Activated T-cell treated with anti-CD3 and anti-CD28 coated beads for 4 hours (primary cell): ENCODE results near the gene SESN1.
"Not testable (repeated sequence)": the region's sequence is repeated elsewhere in the genome, so short reads cannot be mapped to it uniquely, and the experiment has no call there.

ENCODE experiments used
- DNase-seq: peaks from one replicate; pipeline ENCODE4 v3.0.0-alpha.2; 2020

The SESN1 gene

GRCh38 chr6:109093732-109094415 lies 772 bp downstream of the SESN1 start:
- DNase-seq = no peak

- DNase-seq = no peak
Measured at GRCh38 chr6:109092074-109092473, 2.6 kb downstream of the SESN1 start.

- no peak for DNase-seq
Measured at GRCh38 chr6:109091314-109092024, 3.2 kb downstream of the SESN1 start.

- DNase-seq = no peak
Measured at GRCh38 chr6:109088995-109089394, 5.7 kb downstream of the SESN1 start.

GRCh38 chr6:109087661-109088264 lies 6.9 kb downstream of the SESN1 start:
- no peak for DNase-seq

- DNase-seq = not testable (repeated sequence)
Measured at GRCh38 chr6:109084146-109084545, 10.5 kb downstream of the SESN1 start.

- DNase-seq = no peak
Measured at GRCh38 chr6:109083657-109084056, 11.0 kb downstream of the SESN1 start.

GRCh38 chr6:109082188-109082577 lies 12.5 kb downstream of the SESN1 start:
- no peak for DNase-seq

GRCh38 chr6:109081516-109082187 lies 13.0 kb downstream of the SESN1 start:
- no peak for DNase-seq

GRCh38 chr6:109081026-109081425 lies 13.6 kb downstream of the SESN1 start:
- DNase-seq = no peak

- no peak for DNase-seq
Measured at GRCh38 chr6:109079981-109080380, 14.7 kb downstream of the SESN1 start.

GRCh38 chr6:109076377-109076776 lies 18.3 kb downstream of the SESN1 start:
- DNase-seq = no peak

- no peak for DNase-seq
Measured at GRCh38 chr6:109075934-109076333, 18.7 kb downstream of the SESN1 start.

GRCh38 chr6:109074133-109074415 lies 20.6 kb downstream of the SESN1 start:
- DNase-seq = no peak

- DNase-seq = peak; percentile 56
Measured at GRCh38 chr6:109073344-109074132, 21.1 kb downstream of the SESN1 start.

GRCh38 chr6:109071125-109071917 lies 23.3 kb downstream of the SESN1 start:
- no peak for DNase-seq

- DNase-seq = no peak
Measured at GRCh38 chr6:109069746-109070145, 24.9 kb downstream of the SESN1 start.

GRCh38 chr6:109062767-109063352 lies 31.8 kb downstream of the SESN1 start:
- DNase-seq = no peak

GRCh38 chr6:109062216-109062615 lies 32.4 kb downstream of the SESN1 start:
- no peak for DNase-seq

GRCh38 chr6:109060571-109060970 lies 34.1 kb downstream of the SESN1 start:
- DNase-seq = no peak

- DNase-seq = no peak
Measured at GRCh38 chr6:109059571-109060021, 35.0 kb downstream of the SESN1 start.

GRCh38 chr6:109059153-109059552 lies 35.5 kb downstream of the SESN1 start:
- DNase-seq = no peak
